ENCODE results near the gene CDK5RAP1. TPM values are rescaled to one million over a fixed set of nuclear protein-coding genes. Genes with fewer than 3 reads are reported as not detected.

The CDK5RAP1 gene
- polyA plus RNA-seq, 1 donor (not counting 4 experiments of a cell fraction or from before 2014, with no cell fraction given): 34.0 TPM

DNA sequence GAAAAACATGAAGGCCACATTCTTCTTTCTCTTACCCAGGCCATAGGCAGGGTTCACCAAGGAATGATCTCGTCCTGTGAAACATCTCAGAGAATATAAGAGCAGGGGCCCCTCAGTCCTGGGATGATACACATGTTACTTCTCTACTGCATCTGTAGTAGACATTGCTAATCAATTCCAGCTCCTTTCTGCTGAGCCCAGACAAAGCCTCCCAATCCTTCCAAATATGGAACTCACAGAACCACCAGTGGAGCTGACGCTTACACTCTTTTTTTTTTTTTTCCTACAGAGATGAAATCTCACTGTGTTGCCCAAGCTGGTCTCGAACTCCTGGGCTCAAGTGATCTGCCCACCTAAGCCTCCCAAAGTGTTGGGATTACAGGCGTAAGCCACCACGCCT, 33.1 kb upstream of the CDK5RAP1 start:
- H3K4me2 ChIP-seq (ENCODE audit: control insufficient read depth, extremely low read depth, insufficient read depth, low read depth, low read length): no peak overlapping the region
- H3K9me3 ChIP-seq (ENCODE audit: control insufficient read depth, low read depth, low read length): no peaks in the 10 kb centered on the region
- no peak overlapping the region for H2AFZ ChIP-seq (ENCODE audit: control insufficient read depth, low read length)
- dilution Hi-C loops (cut with MboI; ENCODE audit: extremely low pct_ligation_motif_present, low sequenced_read_pairs): no loop called here
- no peak overlapping the region for H3K4me3 ChIP-seq (ENCODE audit: control insufficient read depth in 2 of 3, extremely low read depth in 1 of 3, insufficient read depth in 2 of 3, low read depth in 1 of 3, low read length in 3 of 3)
- no peak for TF ChIP-seq EZH2 (IDR thresholded peaks at IDR 0.05; ENCODE audit: low read length)
- TF ChIP-seq CTCF (optimal IDR thresholded peaks at IDR 0.05 in 1 of 3, IDR thresholded peaks at IDR 0.05 in 1 of 3, conservative IDR thresholded peaks at IDR 0.05 in 1 of 3; ENCODE audit: extremely low read depth in 1 of 3, insufficient read depth in 2 of 3, low read length in 3 of 3): no peak
- H3K27ac ChIP-seq (ENCODE audit: control insufficient read depth, insufficient read depth, low read length): no peak overlapping the region
- H3K79me2 ChIP-seq (ENCODE audit: control insufficient read depth, insufficient read depth, low read length): no peaks in the 10 kb centered on the region
- H3K36me3 ChIP-seq (ENCODE audit: control insufficient read depth in 2 of 2, extremely low read depth in 1 of 2, insufficient read depth in 2 of 2, low read length in 2 of 2): peaks cover 0 to 1% of the 10 kb centered on the region in 2 experiments
- FAIRE-seq: no peak
- H3K27me3 ChIP-seq (ENCODE audit: control insufficient read depth, extremely low read depth, insufficient read depth, low read length): no peaks in the 10 kb centered on the region
- no peak overlapping the region for H3K9ac ChIP-seq (ENCODE audit: control insufficient read depth, extremely low read depth, insufficient read depth, low read length)
- no peaks in the 10 kb centered on the region for H3K9me1 ChIP-seq (ENCODE audit: control insufficient read depth, extremely low read depth, insufficient read depth, low read length)
- H4K20me1 ChIP-seq (ENCODE audit: control insufficient read depth, extremely low read depth, insufficient read depth, low read length): no peaks in the 10 kb centered on the region
- DNase-seq (ENCODE audit: low read depth, low spot score): no peak
- no peaks in the 10 kb centered on the region for H3K4me1 ChIP-seq (ENCODE audit: control insufficient read depth, extremely low read depth, insufficient read depth, low read length)

DNA sequence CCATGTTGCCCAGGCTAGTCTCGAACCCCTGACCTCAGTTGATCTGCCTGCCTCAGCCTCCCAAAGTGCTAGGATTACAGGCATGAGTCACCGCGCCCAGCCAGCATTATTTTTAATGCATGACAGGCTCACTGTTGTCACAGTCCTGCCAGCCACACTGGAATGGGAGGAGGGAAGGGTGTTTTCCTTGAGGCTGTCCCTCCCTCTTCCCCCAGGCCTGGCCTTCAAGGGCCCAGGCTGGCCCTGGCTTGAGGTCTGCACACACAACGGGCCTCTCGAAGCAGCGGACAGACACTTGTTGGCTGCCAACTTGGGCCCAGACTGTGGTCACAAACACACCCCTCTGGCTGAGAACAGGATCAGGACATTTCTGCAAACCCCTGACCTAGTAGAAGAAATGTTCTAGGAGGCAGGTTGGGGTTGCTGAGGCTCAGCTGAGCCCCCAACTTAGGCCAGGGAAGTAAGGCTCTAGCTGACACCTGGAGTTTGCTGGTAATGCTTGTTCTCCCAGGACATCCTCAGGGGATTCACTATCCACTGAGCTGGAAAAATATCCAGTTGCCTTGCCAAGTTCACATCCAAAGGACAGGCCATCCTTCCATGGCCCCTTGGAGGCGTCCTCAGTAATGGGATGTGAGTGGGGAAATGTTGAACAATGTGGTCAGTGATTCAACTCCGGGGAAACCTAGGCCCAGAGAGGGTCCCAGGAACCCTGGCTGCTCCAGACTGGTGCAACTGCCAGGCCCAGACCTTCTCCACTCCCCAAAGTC, 32.3 kb upstream of the CDK5RAP1 start:
- Histone ChIP-seq H3K27me3 (ENCODE audit: control insufficient read depth, extremely low read depth, insufficient read depth, low read length) (no peaks in the 10 kb centered on the region), H2AFZ (ENCODE audit: control insufficient read depth, low read length) (no peak overlapping the region), H4K20me1 (ENCODE audit: control insufficient read depth, extremely low read depth, insufficient read depth, low read length) (no peaks in the 10 kb centered on the region), H3K4me1 (ENCODE audit: control insufficient read depth, extremely low read depth, insufficient read depth, low read length) (no peaks in the 10 kb centered on the region), H3K9me3 (ENCODE audit: control insufficient read depth, low read depth, low read length) (no peaks in the 10 kb centered on the region), H3K36me3 (ENCODE audit: control insufficient read depth in 2 of 2, extremely low read depth in 1 of 2, insufficient read depth in 2 of 2, low read length in 2 of 2) (peaks cover 0 to 1% of the 10 kb centered on the region in 2 experiments), H3K27ac (ENCODE audit: control insufficient read depth, insufficient read depth, low read length) (no peak overlapping the region), H3K4me2 (ENCODE audit: control insufficient read depth, extremely low read depth, insufficient read depth, low read depth, low read length) (no peak overlapping the region), H3K79me2 (ENCODE audit: control insufficient read depth, insufficient read depth, low read length) (no peaks in the 10 kb centered on the region), H3K9me1 (ENCODE audit: control insufficient read depth, extremely low read depth, insufficient read depth, low read length) (no peaks in the 10 kb centered on the region), H3K9ac (ENCODE audit: control insufficient read depth, extremely low read depth, insufficient read depth, low read length) (no peak overlapping the region), H3K4me3 (ENCODE audit: control insufficient read depth in 2 of 3, extremely low read depth in 1 of 3, insufficient read depth in 2 of 3, low read depth in 1 of 3, low read length in 3 of 3) (no peak overlapping the region)
- DNase-seq (ENCODE audit: low read depth, low spot score): no peak
- TF ChIP-seq EZH2 (IDR thresholded peaks at IDR 0.05; ENCODE audit: low read length) (no peak), CTCF (optimal IDR thresholded peaks at IDR 0.05 in 1 of 3, IDR thresholded peaks at IDR 0.05 in 1 of 3, conservative IDR thresholded peaks at IDR 0.05 in 1 of 3; ENCODE audit: extremely low read depth in 1 of 3, insufficient read depth in 2 of 3, low read length in 3 of 3) (no peak)
- no peak for FAIRE-seq
- dilution Hi-C loops (cut with MboI; ENCODE audit: extremely low pct_ligation_motif_present, low sequenced_read_pairs): no loop called here
